ENCODE data around the gene KLRC2.
"Not testable (repeated sequence)": the region's sequence is repeated elsewhere in the genome, so short reads cannot be mapped to it uniquely, and the experiment has no call there.

Gene KLRC2

GRCh38 chr12:10404798-10405197, 31.0 kb downstream of the KLRC2 start:
- no peak for DNase-seq

- no peak for DNase-seq
Observed at GRCh38 chr12:10400829-10401228, 35.0 kb downstream of the KLRC2 start.

GRCh38 chr12:10398168-10398567, 37.6 kb downstream of the KLRC2 start:
- no peak for DNase-seq

- DNase-seq = no peak
Observed at GRCh38 chr12:10397296-10397695, 38.5 kb downstream of the KLRC2 start.

- not testable (repeated sequence) for DNase-seq
Observed at GRCh38 chr12:10396176-10396575, 39.6 kb downstream of the KLRC2 start.

GRCh38 chr12:10395390-10395998, 40.3 kb downstream of the KLRC2 start:
- no peak for DNase-seq

GRCh38 chr12:10394531-10395152, 41.2 kb downstream of the KLRC2 start:
- DNase-seq = not testable (repeated sequence)

GRCh38 chr12:10393291-10393690, 42.5 kb downstream of the KLRC2 start:
- no peak for DNase-seq

GRCh38 chr12:10392394-10392930, 43.3 kb downstream of the KLRC2 start:
- no peak for DNase-seq

- not testable (repeated sequence) for DNase-seq
Observed at GRCh38 chr12:10390991-10391390, 44.8 kb downstream of the KLRC2 start.

GRCh38 chr12:10389904-10390303, 45.9 kb downstream of the KLRC2 start, which contains the start of gene KLRK1:
KLRK1 (minus strand) TSS chr12:10390041; CDS start chr12:10388810, 1,231 bp downstream.
- no peak for DNase-seq

GRCh38 chr12:10388624-10389413, 47.0 kb downstream of the KLRC2 start:
- DNase-seq = no peak

- DNase-seq = not testable (repeated sequence)
Observed at GRCh38 chr12:10387498-10387897, 48.3 kb downstream of the KLRC2 start.

- DNase-seq = no peak
Observed at GRCh38 chr12:10386857-10387256, 49.0 kb downstream of the KLRC2 start.

- no peak for DNase-seq
Observed at GRCh38 chr12:10385166-10385613, 50.6 kb downstream of the KLRC2 start.

- DNase-seq = no peak
Observed at GRCh38 chr12:10384191-10384590, 51.6 kb downstream of the KLRC2 start.

- DNase-seq = no peak
Observed at GRCh38 chr12:10381928-10382628, 53.7 kb downstream of the KLRC2 start.

Data from right hindlimb (tissue), 1 donor.